DOHH2 (cell line): ENCODE results near the gene GNAO1.

ENCODE experiments used
- EZH2phosphoT487 ChIP-seq: fragments of 200-600 bp; sonication (generic); IDR thresholded peaks from 2 replicates; pipeline ENCODE4 v1.6.1; 2017; ENCODE audit warnings: borderline replicate concordance, mild to moderate bottlenecking, antibody characterized with exemption, low read length, moderate library complexity, mixed read lengths
- TF ChIP-seq, protein P1 (sequence below): fragments of 200-600 bp; sonication (generic); IDR thresholded peaks from one replicate; pipeline ENCODE4 v1.5.1; 2014; ENCODE audit warnings: antibody characterized with exemption, mild to moderate bottlenecking, low read depth, low read length; ENCODE audit not compliant: poor library complexity, severe bottlenecking

DNA sequence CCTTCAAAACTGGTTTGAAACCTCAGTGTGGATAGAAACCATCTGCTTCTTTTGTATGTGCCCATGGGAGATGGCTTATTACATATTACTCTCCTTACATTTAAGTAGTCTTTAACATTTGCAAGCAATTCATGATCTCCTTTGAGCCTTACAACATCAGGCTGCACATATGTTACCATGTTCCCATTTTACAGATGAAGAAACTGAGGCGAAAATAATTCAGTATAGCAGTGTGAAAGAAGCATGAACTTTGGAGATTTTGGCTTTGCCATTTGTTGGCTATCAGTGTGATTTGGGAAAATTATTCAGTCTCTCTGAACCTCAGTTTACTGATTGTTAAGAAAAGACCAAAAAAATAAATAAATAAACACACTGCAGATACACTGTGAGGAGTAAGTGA lies 15.7 kb downstream of the GNAO1 start:
- TF ChIP-seq, protein P1, sequence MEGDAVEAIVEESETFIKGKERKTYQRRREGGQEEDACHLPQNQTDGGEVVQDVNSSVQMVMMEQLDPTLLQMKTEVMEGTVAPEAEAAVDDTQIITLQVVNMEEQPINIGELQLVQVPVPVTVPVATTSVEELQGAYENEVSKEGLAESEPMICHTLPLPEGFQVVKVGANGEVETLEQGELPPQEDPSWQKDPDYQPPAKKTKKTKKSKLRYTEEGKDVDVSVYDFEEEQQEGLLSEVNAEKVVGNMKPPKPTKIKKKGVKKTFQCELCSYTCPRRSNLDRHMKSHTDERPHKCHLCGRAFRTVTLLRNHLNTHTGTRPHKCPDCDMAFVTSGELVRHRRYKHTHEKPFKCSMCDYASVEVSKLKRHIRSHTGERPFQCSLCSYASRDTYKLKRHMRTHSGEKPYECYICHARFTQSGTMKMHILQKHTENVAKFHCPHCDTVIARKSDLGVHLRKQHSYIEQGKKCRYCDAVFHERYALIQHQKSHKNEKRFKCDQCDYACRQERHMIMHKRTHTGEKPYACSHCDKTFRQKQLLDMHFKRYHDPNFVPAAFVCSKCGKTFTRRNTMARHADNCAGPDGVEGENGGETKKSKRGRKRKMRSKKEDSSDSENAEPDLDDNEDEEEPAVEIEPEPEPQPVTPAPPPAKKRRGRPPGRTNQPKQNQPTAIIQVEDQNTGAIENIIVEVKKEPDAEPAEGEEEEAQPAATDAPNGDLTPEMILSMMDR, result no peak
- no peak for TF ChIP-seq EZH2phosphoT487
